ENCODE measurements around the gene ENTPD6.

- TF ChIP-seq GATA2 (IDR thresholded peaks at IDR 0.05; ENCODE audit: low read depth, low read length): no peak
- no peak for TF ChIP-seq GATA3 (IDR thresholded peaks at IDR 0.05; ENCODE audit: low read depth, low read length)
Observed at GRCh38 chr20:25199473-25200260, 4.2 kb downstream of the ENTPD6 start.
